ENCODE data around the gene PSTK.

- TF ChIP-seq CTCF (IDR thresholded peaks at IDR 0.05) (no peak), POLR2A (IDR thresholded peaks at IDR 0.05) (no peak)
Measured at GRCh38 chr10:122931088-122931906, 48.9 kb upstream of the PSTK start.
